Left lung (tissue), 10 donors: ENCODE measurements around the gene RAB38. TPM values are rescaled to one million over a fixed set of nuclear protein-coding genes. Genes with fewer than 3 reads are reported as not detected.

ENCODE experiments used
- ATAC-seq: fragments of 200-7000 bp; cut with Tn5 transposase; one replicate; pipeline ENCODE4 v1.9.1; 2020; ENCODE audit warnings: moderate library complexity
- DNase-seq, 4 donors: peaks; one replicate each; pipeline ENCODE4 v3.0.0-alpha.2; 2013 to 2020
- H3K27ac ChIP-seq, 2 donors: fragments of 200-600 bp; sonication (generic) in 1 of 2; one replicate each; pipeline versions ENCODE4 v1.5.0 to v1.8.0; 2020 to 2021
- H3K27me3 ChIP-seq, 2 donors: fragments of 200-600 bp; sonication (generic) in 1 of 2; one replicate each; pipeline versions ENCODE4 v1.5.0 to v1.8.0; 2020 to 2021
- H3K36me3 ChIP-seq, 2 donors: fragments of 200-600 bp; sonication (generic) in 1 of 2; one replicate each; pipeline versions ENCODE4 v1.5.0 to v1.8.0; 2020 to 2021
- H3K4me1 ChIP-seq, 2 donors: fragments of 200-600 bp; one replicate each; pipeline ENCODE4 v1.8.0; 2021
- H3K4me3 ChIP-seq, 2 donors: fragments of 200-600 bp; sonication (generic) in 1 of 2; one replicate each; pipeline versions ENCODE4 v1.5.0 to v1.8.0; 2020 to 2021; ENCODE audit warnings: mild to moderate bottlenecking in 1 of 2
- H3K9me3 ChIP-seq, 2 donors: fragments of 200-600 bp; sonication (generic) in 1 of 2; one replicate each; pipeline versions ENCODE4 v1.5.0 to v1.8.0; 2020 to 2021
- CTCF ChIP-seq, 2 donors: fragments of 200-600 bp; sonication (generic) in 1 of 2; IDR thresholded peaks; one replicate each; pipeline versions ENCODE4 v1.5.0 to v1.8.0; 2021; ENCODE audit warnings: antibody characterized with exemption in 2 of 2
- intact Hi-C, 2 donors: fragments of 100-400 bp; cut with DNase I; formaldehyde crosslinking; loops; one replicate each; pipeline versions ENCODE4 v1.11.2 to v1.14.2; 2022
- polyA plus RNA-seq, 6 donors: library from polyadenylated mRNA; unstranded; fragments of 120-200 nt; gene quantifications; one replicate each; pipeline ENCODE4 v1.2.1, GENCODE V29; 2013; ENCODE audit not compliant: insufficient read length in 6 of 6
- total RNA-seq, 2 donors: library from RNA; stranded (reverse); fragmentation: NEBNext Ultra II Directional; extraction: Animal tissue kit (Norgen Biotek cat#: 25700); gene quantifications; one replicate each; pipeline ENCODE4 v1.2.1, GENCODE V29; 2021
- donor health status: DM: no; HTN: yes; CAD: no.
- donor health status: DM: no; HTN: no; CAD: no.

Gene RAB38
- total and polyA plus RNA-seq, 8 donors, result 12.3 to 23.8 (median 20.3) TPM

- Histone ChIP-seq H3K27ac (no peak overlapping the region), H3K27me3 (no peaks in the 10 kb centered on the region), H3K4me3 (no peak overlapping the region), H3K36me3 (no peaks in the 10 kb centered on the region), H3K9me3 (no peaks in the 10 kb centered on the region), H3K4me1 (no peaks in the 10 kb centered on the region)
- ATAC-seq (no peak), DNase-seq (no peak)
- no peak for TF ChIP-seq CTCF (IDR thresholded peaks at IDR 0.05)
- intact Hi-C loops, result no loop called here
These were observed 5.8 kb downstream of the RAB38 start for GRCh38 chr11:88169471-88169870.

GRCh38 chr11:88167853-88168252 is 7.4 kb downstream of the RAB38 start:
- Histone ChIP-seq H3K4me3 (no peak overlapping the region), H3K27me3 (no peaks in the 10 kb centered on the region), H3K4me1 (no peaks in the 10 kb centered on the region), H3K9me3 (no peaks in the 10 kb centered on the region), H3K36me3 (no peaks in the 10 kb centered on the region), H3K27ac (no peak overlapping the region)
- intact Hi-C loops, result no loop called here
- no peak for DNase-seq
- no peak for ATAC-seq
- no peak for TF ChIP-seq CTCF (IDR thresholded peaks at IDR 0.05)

- ATAC-seq, result no peak
- Histone ChIP-seq H3K9me3 (peaks cover 0 to 4% of the 10 kb centered on the region in 2 donors), H3K27me3 (no peaks in the 10 kb centered on the region), H3K4me1 (no peaks in the 10 kb centered on the region), H3K36me3 (no peaks in the 10 kb centered on the region), H3K4me3 (no peak overlapping the region), H3K27ac (no peak overlapping the region)
- intact Hi-C loops, result no loop called here
- TF ChIP-seq CTCF (IDR thresholded peaks at IDR 0.05), result no peak
- peak in 1 of 4 donors; percentile 53 for DNase-seq
These were observed 10.2 kb downstream of the RAB38 start for GRCh38 chr11:88164806-88165585.

- DNase-seq, result no peak
- Histone ChIP-seq H3K4me1 (no peaks in the 10 kb centered on the region), H3K27me3 (no peaks in the 10 kb centered on the region), H3K9me3 (peaks cover 0 to 11% of the 10 kb centered on the region in 2 donors), H3K27ac (no peak overlapping the region), H3K36me3 (no peaks in the 10 kb centered on the region), H3K4me3 (no peak overlapping the region)
- intact Hi-C loops, result no loop called here
- no peak for ATAC-seq
- no peak for TF ChIP-seq CTCF (IDR thresholded peaks at IDR 0.05)
These were observed 10.9 kb downstream of the RAB38 start for GRCh38 chr11:88164320-88164719.

- ATAC-seq, result no peak
These were observed 17.2 kb downstream of the RAB38 start for GRCh38 chr11:88158081-88158480.

More at GRCh38 chr11:88158081-88158480, 17.2 kb downstream of the RAB38 start:
- H3K9me3 ChIP-seq, result peaks cover 0 to 51% of the 10 kb centered on the region in 2 donors
- H3K36me3 ChIP-seq, result no peaks in the 10 kb centered on the region
- no peak overlapping the region for H3K27ac ChIP-seq
- H3K4me1 ChIP-seq, result no peaks in the 10 kb centered on the region
- H3K27me3 ChIP-seq, result no peaks in the 10 kb centered on the region
- intact Hi-C loops, result no loop called here
- TF ChIP-seq CTCF (IDR thresholded peaks at IDR 0.05), result no peak
- DNase-seq, result no peak
- H3K4me3 ChIP-seq, result no peak overlapping the region
